GM18498 (cell line): Measurements from ENCODE around the gene OLFM2.
"Not testable (repeated sequence)": the region's sequence is repeated elsewhere in the genome, so short reads cannot be mapped to it uniquely, and the experiment has no call there.

Experiments
- ATAC-seq: cut with Tn5 transposase; IDR thresholded peaks from one replicate; pipeline ENCODE4 v1.9.1; 2021; ENCODE audit warnings: mild to moderate bottlenecking, moderate library complexity; ENCODE audit not compliant: unreplicated experiment

The OLFM2 gene

GRCh38 chr19:9936326-9937000 lies at the start of gene OLFM2:
OLFM2 (minus strand) TSS chr19:9936515; CDS start chr19:9936366, 149 bp downstream.
- no peak for ATAC-seq

- ATAC-seq: no peak
Measured at GRCh38 chr19:9981406-9982260, 45.3 kb upstream of the OLFM2 start.

GRCh38 chr19:9972103-9972502 lies 35.8 kb upstream of the OLFM2 start:
- no peak for ATAC-seq

- ATAC-seq: no peak
Measured at GRCh38 chr19:9971166-9971897, 35.0 kb upstream of the OLFM2 start.

GRCh38 chr19:9970481-9970880 lies 34.2 kb upstream of the OLFM2 start:
- no peak for ATAC-seq

GRCh38 chr19:9969688-9969975 lies 33.3 kb upstream of the OLFM2 start:
- no peak for ATAC-seq

GRCh38 chr19:9968820-9969687 lies 32.7 kb upstream of the OLFM2 start:
- no peak for ATAC-seq

GRCh38 chr19:9967326-9967725 lies 31.0 kb upstream of the OLFM2 start:
- no peak for ATAC-seq

GRCh38 chr19:9966448-9966847 lies 30.1 kb upstream of the OLFM2 start:
- no peak for ATAC-seq

- ATAC-seq: no peak
Measured at GRCh38 chr19:9966024-9966423, 29.7 kb upstream of the OLFM2 start.

GRCh38 chr19:9962623-9963290 lies 26.4 kb upstream of the OLFM2 start:
- ATAC-seq: no peak

- no peak for ATAC-seq
Measured at GRCh38 chr19:9961103-9961502, 24.8 kb upstream of the OLFM2 start.

- no peak for ATAC-seq
Measured at GRCh38 chr19:9958379-9958821, 22.1 kb upstream of the OLFM2 start.

GRCh38 chr19:9956956-9957355 lies 20.6 kb upstream of the OLFM2 start:
- ATAC-seq: no peak

- ATAC-seq: no peak
Measured at GRCh38 chr19:9953802-9954542, 17.7 kb upstream of the OLFM2 start.

GRCh38 chr19:9952276-9952675 lies 16.0 kb upstream of the OLFM2 start:
- ATAC-seq: no peak

- no peak for ATAC-seq
Measured at GRCh38 chr19:9947441-9947840, 11.1 kb upstream of the OLFM2 start.

- ATAC-seq: not testable (repeated sequence)
Measured at GRCh38 chr19:9946528-9947125, 10.3 kb upstream of the OLFM2 start.

GRCh38 chr19:9945319-9945966 lies 9.1 kb upstream of the OLFM2 start:
- no peak for ATAC-seq
